ENCODE results near the gene TRIM5.
"Not testable (repeated sequence)": the region's sequence is repeated elsewhere in the genome, so short reads cannot be mapped to it uniquely, and the experiment has no call there.

Gene TRIM5

GRCh38 chr11:5703741-5704536, 19.1 kb upstream of the TRIM5 start:
- Histone ChIP-seq H3K27me3 (ENCODE audit: control insufficient read depth in 1 of 2, insufficient read depth in 2 of 2, low read length in 2 of 2) (no peaks in the 10 kb centered on the region), H3K9ac (ENCODE audit: low read depth in 1 of 2, low read length in 2 of 2) (no peak overlapping the region), H3K4me3 (ENCODE audit: low read depth in 1 of 2, low read length in 2 of 2) (no peak overlapping the region), H3K36me3 (ENCODE audit: control insufficient read depth in 1 of 2, insufficient read depth in 2 of 2, low read length in 2 of 2) (peaks cover 2 to 8% of the 10 kb centered on the region in 2 donors), H3K4me1 (ENCODE audit: control insufficient read depth in 1 of 2, insufficient read depth in 2 of 2, low read length in 2 of 2) (no peaks in the 10 kb centered on the region), H3K27ac (ENCODE audit: low read depth, low read length) (no peak overlapping the region), H3K9me3 (ENCODE audit: control insufficient read depth in 1 of 2, low read length in 2 of 2) (no peaks in the 10 kb centered on the region)

GRCh38 chr11:5701055-5701577, 16.2 kb upstream of the TRIM5 start:
- H3K27me3 ChIP-seq (ENCODE audit: control insufficient read depth in 1 of 2, insufficient read depth in 2 of 2, low read length in 2 of 2), result no peaks in the 10 kb centered on the region

GRCh38 chr11:5700421-5701054, 15.7 kb upstream of the TRIM5 start:
- Histone ChIP-seq H3K4me1 (ENCODE audit: control insufficient read depth in 1 of 2, insufficient read depth in 2 of 2, low read length in 2 of 2) (no peaks in the 10 kb centered on the region), H3K27me3 (ENCODE audit: control insufficient read depth in 1 of 2, insufficient read depth in 2 of 2, low read length in 2 of 2) (no peaks in the 10 kb centered on the region), H3K27ac (ENCODE audit: low read depth, low read length) (no peak overlapping the region), H3K9me3 (ENCODE audit: control insufficient read depth in 1 of 2, low read length in 2 of 2) (no peaks in the 10 kb centered on the region), H3K9ac (ENCODE audit: low read depth in 1 of 2, low read length in 2 of 2) (no peak overlapping the region), H3K4me3 (ENCODE audit: low read depth in 1 of 2, low read length in 2 of 2) (no peak overlapping the region), H3K36me3 (ENCODE audit: control insufficient read depth in 1 of 2, insufficient read depth in 2 of 2, low read length in 2 of 2) (peaks cover 8 to 17% of the 10 kb centered on the region in 2 donors)

More at GRCh38 chr11:5701055-5701577, 16.2 kb upstream of the TRIM5 start:
- H3K36me3 ChIP-seq (ENCODE audit: control insufficient read depth in 1 of 2, insufficient read depth in 2 of 2, low read length in 2 of 2), result peaks cover 6 to 18% of the 10 kb centered on the region in 2 donors
- no peaks in the 10 kb centered on the region for H3K4me1 ChIP-seq (ENCODE audit: control insufficient read depth in 1 of 2, insufficient read depth in 2 of 2, low read length in 2 of 2)
- no peak overlapping the region for H3K27ac ChIP-seq (ENCODE audit: low read depth, low read length)
- H3K9ac ChIP-seq (ENCODE audit: low read depth in 1 of 2, low read length in 2 of 2), result no peak overlapping the region
- H3K9me3 ChIP-seq (ENCODE audit: control insufficient read depth in 1 of 2, low read length in 2 of 2), result no peaks in the 10 kb centered on the region
- H3K4me3 ChIP-seq (ENCODE audit: low read depth in 1 of 2, low read length in 2 of 2), result no peak overlapping the region

- H3K27me3 ChIP-seq (ENCODE audit: control insufficient read depth in 1 of 2, insufficient read depth in 2 of 2, low read length in 2 of 2), result no peaks in the 10 kb centered on the region
- H3K27ac ChIP-seq (ENCODE audit: low read depth, low read length), result no peak overlapping the region
- H3K36me3 ChIP-seq (ENCODE audit: control insufficient read depth in 1 of 2, insufficient read depth in 2 of 2, low read length in 2 of 2), result peaks cover 8 to 17% of the 10 kb centered on the region in 2 donors
- H3K4me3 ChIP-seq (ENCODE audit: low read depth in 1 of 2, low read length in 2 of 2), result no peak overlapping the region
- no peak overlapping the region for H3K9ac ChIP-seq (ENCODE audit: low read depth in 1 of 2, low read length in 2 of 2)
- H3K4me1 ChIP-seq (ENCODE audit: control insufficient read depth in 1 of 2, insufficient read depth in 2 of 2, low read length in 2 of 2), result peaks cover 0 to 4% of the 10 kb centered on the region in 2 donors
- no peaks in the 10 kb centered on the region for H3K9me3 ChIP-seq (ENCODE audit: control insufficient read depth in 1 of 2, low read length in 2 of 2)
Measured at GRCh38 chr11:5698281-5698680, 13.4 kb upstream of the TRIM5 start.

GRCh38 chr11:5696210-5696609, 11.3 kb upstream of the TRIM5 start:
- no peak overlapping the region for H3K9ac ChIP-seq (ENCODE audit: low read depth in 1 of 2, low read length in 2 of 2)
- no peak overlapping the region for H3K4me3 ChIP-seq (ENCODE audit: low read depth in 1 of 2, low read length in 2 of 2)
- H3K4me1 ChIP-seq (ENCODE audit: control insufficient read depth in 1 of 2, insufficient read depth in 2 of 2, low read length in 2 of 2), result peaks cover 4% of the 10 kb centered on the region in 2 donors
- H3K27me3 ChIP-seq (ENCODE audit: control insufficient read depth in 1 of 2, insufficient read depth in 2 of 2, low read length in 2 of 2), result no peaks in the 10 kb centered on the region
- no peaks in the 10 kb centered on the region for H3K9me3 ChIP-seq (ENCODE audit: control insufficient read depth in 1 of 2, low read length in 2 of 2)
- peaks cover 5 to 17% of the 10 kb centered on the region in 2 donors for H3K36me3 ChIP-seq (ENCODE audit: control insufficient read depth in 1 of 2, insufficient read depth in 2 of 2, low read length in 2 of 2)
- no peak overlapping the region for H3K27ac ChIP-seq (ENCODE audit: low read depth, low read length)

- Histone ChIP-seq H3K27me3 (ENCODE audit: control insufficient read depth in 1 of 2, insufficient read depth in 2 of 2, low read length in 2 of 2) (no peaks in the 10 kb centered on the region), H3K36me3 (ENCODE audit: control insufficient read depth in 1 of 2, insufficient read depth in 2 of 2, low read length in 2 of 2) (peaks cover 5 to 17% of the 10 kb centered on the region in 2 donors), H3K4me1 (ENCODE audit: control insufficient read depth in 1 of 2, insufficient read depth in 2 of 2, low read length in 2 of 2) (peaks cover 4 to 10% of the 10 kb centered on the region in 2 donors), H3K27ac (ENCODE audit: low read depth, low read length) (no peak overlapping the region), H3K9ac (ENCODE audit: low read depth in 1 of 2, low read length in 2 of 2) (no peak overlapping the region), H3K4me3 (ENCODE audit: low read depth in 1 of 2, low read length in 2 of 2) (no peak overlapping the region), H3K9me3 (ENCODE audit: control insufficient read depth in 1 of 2, low read length in 2 of 2) (no peaks in the 10 kb centered on the region)
Measured at GRCh38 chr11:5695580-5695979, 10.7 kb upstream of the TRIM5 start.

- no peak overlapping the region for H3K4me3 ChIP-seq (ENCODE audit: low read depth in 1 of 2, low read length in 2 of 2)
- H3K9ac ChIP-seq (ENCODE audit: low read depth in 1 of 2, low read length in 2 of 2), result no peak overlapping the region
- no peak overlapping the region for H3K27ac ChIP-seq (ENCODE audit: low read depth, low read length)
- no peaks in the 10 kb centered on the region for H3K27me3 ChIP-seq (ENCODE audit: control insufficient read depth in 1 of 2, insufficient read depth in 2 of 2, low read length in 2 of 2)
- H3K36me3 ChIP-seq (ENCODE audit: control insufficient read depth in 1 of 2, insufficient read depth in 2 of 2, low read length in 2 of 2), result peaks cover 5 to 17% of the 10 kb centered on the region in 2 donors
- H3K9me3 ChIP-seq (ENCODE audit: control insufficient read depth in 1 of 2, low read length in 2 of 2), result no peaks in the 10 kb centered on the region
- peaks cover 6 to 16% of the 10 kb centered on the region in 2 donors for H3K4me1 ChIP-seq (ENCODE audit: control insufficient read depth in 1 of 2, insufficient read depth in 2 of 2, low read length in 2 of 2)
Measured at GRCh38 chr11:5694642-5695041, 9.8 kb upstream of the TRIM5 start.

- Histone ChIP-seq H3K27me3 (ENCODE audit: control insufficient read depth in 1 of 2, insufficient read depth in 2 of 2, low read length in 2 of 2) (no peaks in the 10 kb centered on the region), H3K4me1 (ENCODE audit: control insufficient read depth in 1 of 2, insufficient read depth in 2 of 2, low read length in 2 of 2) (peaks cover 16 to 22% of the 10 kb centered on the region in 2 donors), H3K9me3 (ENCODE audit: control insufficient read depth in 1 of 2, low read length in 2 of 2) (no peaks in the 10 kb centered on the region), H3K4me3 (ENCODE audit: low read depth in 1 of 2, low read length in 2 of 2) (peak overlapping the region in 1 of 2 donors; percentile 3), H3K9ac (ENCODE audit: low read depth in 1 of 2, low read length in 2 of 2) (no peak overlapping the region), H3K36me3 (ENCODE audit: control insufficient read depth in 1 of 2, insufficient read depth in 2 of 2, low read length in 2 of 2) (peaks cover 5 to 10% of the 10 kb centered on the region in 2 donors), H3K27ac (ENCODE audit: low read depth, low read length) (no peak overlapping the region)
Measured at GRCh38 chr11:5691964-5692361, 7.1 kb upstream of the TRIM5 start.

GRCh38 chr11:5691238-5691963, 6.5 kb upstream of the TRIM5 start:
- H3K4me3 ChIP-seq (ENCODE audit: low read depth in 1 of 2, low read length in 2 of 2), result peak overlapping the region; percentile 75 to 87
- peaks cover 16 to 22% of the 10 kb centered on the region in 2 donors for H3K4me1 ChIP-seq (ENCODE audit: control insufficient read depth in 1 of 2, insufficient read depth in 2 of 2, low read length in 2 of 2)
- H3K9ac ChIP-seq (ENCODE audit: low read depth in 1 of 2, low read length in 2 of 2), result peak overlapping the region; percentile 53 to 90
- not testable (repeated sequence) for H3K36me3 ChIP-seq (ENCODE audit: control insufficient read depth in 1 of 2, insufficient read depth in 2 of 2, low read length in 2 of 2); H3K27me3 ChIP-seq (ENCODE audit: control insufficient read depth in 1 of 2, insufficient read depth in 2 of 2, low read length in 2 of 2); H3K9me3 ChIP-seq (ENCODE audit: control insufficient read depth in 1 of 2, low read length in 2 of 2)
- H3K27ac ChIP-seq (ENCODE audit: low read depth, low read length), result peak overlapping the region; percentile 89

GRCh38 chr11:5690736-5691135, 5.9 kb upstream of the TRIM5 start:
- peak overlapping the region; percentile 53 to 90 for H3K9ac ChIP-seq (ENCODE audit: low read depth in 1 of 2, low read length in 2 of 2)
- H3K4me3 ChIP-seq (ENCODE audit: low read depth in 1 of 2, low read length in 2 of 2), result peak overlapping the region; percentile 75 to 87
- H3K4me1 ChIP-seq (ENCODE audit: control insufficient read depth in 1 of 2, insufficient read depth in 2 of 2, low read length in 2 of 2), result peaks cover 16 to 22% of the 10 kb centered on the region in 2 donors
- no peaks in the 10 kb centered on the region for H3K36me3 ChIP-seq (ENCODE audit: control insufficient read depth in 1 of 2, insufficient read depth in 2 of 2, low read length in 2 of 2)
- no peaks in the 10 kb centered on the region for H3K27me3 ChIP-seq (ENCODE audit: control insufficient read depth in 1 of 2, insufficient read depth in 2 of 2, low read length in 2 of 2)
- no peaks in the 10 kb centered on the region for H3K9me3 ChIP-seq (ENCODE audit: control insufficient read depth in 1 of 2, low read length in 2 of 2)
- peak overlapping the region; percentile 89 for H3K27ac ChIP-seq (ENCODE audit: low read depth, low read length)
